A673 (cell line): ENCODE measurements around the gene MAPKAP1. TPM values are rescaled to one million over a fixed set of nuclear protein-coding genes. Genes with fewer than 3 reads are reported as not detected.

Experiments
- BruUV-seq: library from RNA; stranded (reverse); fragments of 400-500 nt; replicated peaks from 2 replicates; lab custom pipeline; 2021; lab: Mats Ljungman, UMichigan
- CTCF ChIA-PET: fragments of 300-600 bp; sonication (Branson Sonifier 250); formaldehyde crosslinking; loops from one replicate; lab custom pipeline; 2022; ENCODE audit warnings: antibody characterized with exemption; lab: Charles Lee
- POLR2A ChIA-PET: fragments of 300-600 bp; sonication (Branson Sonifier 250); formaldehyde crosslinking; loops from one replicate; lab custom pipeline; 2022; ENCODE audit warnings: antibody characterized with exemption; ENCODE audit not compliant: low non-redundant PET; lab: Charles Lee
- DNase-seq: peaks from one replicate; pipeline ENCODE4 v3.0.0-alpha.2; 2015; ENCODE audit warnings: low spot score
- H3K27ac ChIP-seq: fragments of 200-600 bp; sonication (generic); 2 replicates; pipeline ENCODE4 v1.5.1; 2016; ENCODE audit warnings: mixed run types, low read depth, mild to moderate bottlenecking, mixed read lengths, antibody characterized with exemption, low read length; ENCODE audit not compliant: poor library complexity, severe bottlenecking
- H3K27me3 ChIP-seq: fragments of 200-600 bp; sonication (generic); replicated peaks from 2 replicates; pipeline ENCODE4 v1.6.1; 2017; ENCODE audit warnings: mixed run types, low read depth, mild to moderate bottlenecking, mixed read lengths, antibody characterized with exemption, low read length; ENCODE audit not compliant: insufficient read depth, poor library complexity
- H3K36me3 ChIP-seq: fragments of 200-600 bp; sonication (generic); 2 replicates; pipeline ENCODE4 v1.6.1; 2016; ENCODE audit warnings: mixed run types, mild to moderate bottlenecking, mixed read lengths, antibody characterized with exemption, low read length; ENCODE audit not compliant: insufficient read depth, poor library complexity, severe bottlenecking
- H3K4me1 ChIP-seq: fragments of 200-600 bp; sonication (generic); 2 replicates; pipeline ENCODE4 v1.6.1; 2017; ENCODE audit warnings: mixed run types, mild to moderate bottlenecking, mixed read lengths, antibody characterized with exemption, low read length; ENCODE audit not compliant: insufficient read depth, poor library complexity, severe bottlenecking
- H3K4me3 ChIP-seq: fragments of 200-600 bp; sonication (generic); 2 replicates; pipeline ENCODE4 v1.5.1; 2016; ENCODE audit warnings: low read depth, mixed run types, mild to moderate bottlenecking, mixed read lengths, low read length; ENCODE audit not compliant: poor library complexity, severe bottlenecking
- H3K9me3 ChIP-seq: fragments of 200-600 bp; sonication (generic); 2 replicates; pipeline ENCODE4 v1.6.1; 2016; ENCODE audit warnings: mixed run types, low read depth, mild to moderate bottlenecking, mixed read lengths, antibody characterized with exemption, low read length; ENCODE audit not compliant: poor library complexity, severe bottlenecking
- EZH2 ChIP-seq: fragments of 200-600 bp; sonication (generic); IDR thresholded peaks from 2 replicates; pipeline ENCODE4 v1.6.1; 2017; ENCODE audit warnings: borderline replicate concordance, low read depth, mild to moderate bottlenecking, mixed read lengths, antibody characterized with exemption, low read length; ENCODE audit not compliant: poor library complexity, severe bottlenecking
- intact Hi-C: fragments of 100-400 bp; cut with micrococcal nuclease; formaldehyde crosslinking; loops from one replicate; pipeline ENCODE4 v1.10.0; 2022; ENCODE audit not compliant: unreplicated experiment
- total RNA-seq: library from RNA; stranded (reverse); gene quantifications from 2 replicates; pipeline ENCODE4 v1.2.3, GENCODE V29; 2021
- TF ChIP-seq, protein P1 (sequence below): fragments of 300-800, 200-600 bp; sonication (generic); conservative IDR thresholded peaks from 2 replicates; pipeline ENCODE4 v1.5.1; 2017; ENCODE audit warnings: low read depth, mild to moderate bottlenecking, antibody characterized with exemption, low read length, moderate library complexity, mixed read lengths

MAPKAP1 gene
- total RNA-seq, 1 experiment from 2014 or later = 98.7 TPM

- DNase-seq = no peak
- ChIA-PET CTCF (no interaction called here), POLR2A (no interaction called here)
- Histone ChIP-seq H3K9me3 (no peaks in the 10 kb centered on the region), H3K4me3 (no peak overlapping the region), H3K27me3 (no peaks in the 10 kb centered on the region), H3K36me3 (no peaks in the 10 kb centered on the region), H3K27ac (no peak overlapping the region), H3K4me1 (peaks cover 2% of the 10 kb centered on the region)
- intact Hi-C loops = no loop called here
- no peak for TF ChIP-seq EZH2
- TF ChIP-seq, protein P1, sequence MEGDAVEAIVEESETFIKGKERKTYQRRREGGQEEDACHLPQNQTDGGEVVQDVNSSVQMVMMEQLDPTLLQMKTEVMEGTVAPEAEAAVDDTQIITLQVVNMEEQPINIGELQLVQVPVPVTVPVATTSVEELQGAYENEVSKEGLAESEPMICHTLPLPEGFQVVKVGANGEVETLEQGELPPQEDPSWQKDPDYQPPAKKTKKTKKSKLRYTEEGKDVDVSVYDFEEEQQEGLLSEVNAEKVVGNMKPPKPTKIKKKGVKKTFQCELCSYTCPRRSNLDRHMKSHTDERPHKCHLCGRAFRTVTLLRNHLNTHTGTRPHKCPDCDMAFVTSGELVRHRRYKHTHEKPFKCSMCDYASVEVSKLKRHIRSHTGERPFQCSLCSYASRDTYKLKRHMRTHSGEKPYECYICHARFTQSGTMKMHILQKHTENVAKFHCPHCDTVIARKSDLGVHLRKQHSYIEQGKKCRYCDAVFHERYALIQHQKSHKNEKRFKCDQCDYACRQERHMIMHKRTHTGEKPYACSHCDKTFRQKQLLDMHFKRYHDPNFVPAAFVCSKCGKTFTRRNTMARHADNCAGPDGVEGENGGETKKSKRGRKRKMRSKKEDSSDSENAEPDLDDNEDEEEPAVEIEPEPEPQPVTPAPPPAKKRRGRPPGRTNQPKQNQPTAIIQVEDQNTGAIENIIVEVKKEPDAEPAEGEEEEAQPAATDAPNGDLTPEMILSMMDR = no peak
- BruUV-seq = no TSS peak
Observed at GRCh38 chr9:125515281-125515680, 191.7 kb downstream of the MAPKAP1 start.

- Histone ChIP-seq H3K9me3 (no peaks in the 10 kb centered on the region), H3K27ac (no peak overlapping the region), H3K4me1 (peaks cover 2% of the 10 kb centered on the region), H3K36me3 (no peaks in the 10 kb centered on the region), H3K4me3 (no peak overlapping the region), H3K27me3 (no peaks in the 10 kb centered on the region)
- ChIA-PET CTCF (no interaction called here), POLR2A (no interaction called here)
- BruUV-seq = no TSS peak
- no peak for DNase-seq
- no peak for TF ChIP-seq EZH2
- TF ChIP-seq, protein P1 = no peak
- intact Hi-C loops = no loop called here
Observed at GRCh38 chr9:125514468-125514867, 192.5 kb downstream of the MAPKAP1 start.

DNA sequence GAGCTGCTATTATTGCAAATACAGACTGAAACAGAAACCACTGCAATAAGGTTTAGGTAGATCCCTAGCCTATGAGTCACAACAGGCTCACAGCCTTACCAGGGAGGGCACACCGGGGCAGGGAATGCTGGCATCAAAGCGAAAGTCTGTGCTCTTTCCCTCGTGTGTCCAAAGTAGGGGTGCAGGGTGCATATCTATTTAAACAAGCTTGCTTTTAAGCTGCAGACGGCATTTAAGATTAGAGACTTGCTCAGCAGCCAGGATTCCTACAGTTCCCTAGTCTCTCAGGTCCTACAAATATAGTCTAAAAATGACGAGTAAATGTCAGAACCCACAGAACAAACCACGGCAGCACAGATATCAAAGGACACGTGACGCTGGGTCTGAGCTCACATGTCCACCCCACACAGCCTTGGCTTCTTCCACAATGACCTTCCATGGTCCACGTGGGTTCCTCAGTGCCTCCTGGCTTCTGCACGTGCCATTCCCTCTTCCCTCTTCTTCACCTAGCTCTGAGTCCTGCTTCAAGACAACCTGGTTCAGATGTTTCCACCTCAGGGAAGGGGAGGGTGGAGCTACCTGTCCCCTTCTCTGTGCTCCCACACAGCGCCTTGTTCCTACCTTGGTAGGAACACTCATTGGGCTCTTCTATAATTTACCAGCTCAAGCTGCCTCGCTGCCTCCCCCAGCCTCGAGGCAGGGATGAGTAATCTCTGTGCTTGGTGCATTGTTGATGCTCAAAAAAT lies 193.2 kb downstream of the MAPKAP1 start:
- no TSS peak for BruUV-seq
- H3K27me3 ChIP-seq = no peaks in the 10 kb centered on the region
- POLR2A ChIA-PET = no interaction called here
- no peak for DNase-seq
- H3K4me3 ChIP-seq = no peak overlapping the region
- intact Hi-C loops = no loop called here
- CTCF ChIA-PET = no interaction called here
- H3K9me3 ChIP-seq = no peaks in the 10 kb centered on the region
- TF ChIP-seq, protein P1 = no peak
- TF ChIP-seq EZH2 = no peak
- peaks cover 2% of the 10 kb centered on the region for H3K4me1 ChIP-seq
- no peaks in the 10 kb centered on the region for H3K36me3 ChIP-seq
- no peak overlapping the region for H3K27ac ChIP-seq
